ENCODE data around the gene DIAPH2.
A peak's percentile ranks its signal among the peaks of the same experiment; 100 is the strongest.

The DIAPH2 gene

DNA sequence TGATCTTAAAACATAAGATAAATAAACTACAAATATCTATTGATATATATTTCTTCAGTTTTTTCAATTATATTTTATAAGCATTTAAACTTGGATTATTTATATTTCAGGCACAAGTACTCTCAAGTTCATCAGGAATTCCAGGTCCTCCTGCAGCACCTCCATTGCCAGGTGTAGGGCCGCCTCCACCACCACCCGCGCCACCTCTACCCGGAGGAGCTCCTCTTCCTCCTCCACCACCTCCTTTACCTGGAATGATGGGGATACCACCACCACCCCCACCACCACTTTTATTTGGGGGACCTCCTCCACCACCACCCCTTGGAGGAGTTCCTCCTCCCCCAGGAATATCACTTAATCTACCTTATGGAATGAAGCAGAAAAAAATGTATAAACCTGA, 273.1 kb downstream of the DIAPH2 start:
- no peak for DNase-seq (ENCODE audit: low spot score)
- H3K27ac ChIP-seq: no peak overlapping the region
- TF ChIP-seq, protein P1, sequence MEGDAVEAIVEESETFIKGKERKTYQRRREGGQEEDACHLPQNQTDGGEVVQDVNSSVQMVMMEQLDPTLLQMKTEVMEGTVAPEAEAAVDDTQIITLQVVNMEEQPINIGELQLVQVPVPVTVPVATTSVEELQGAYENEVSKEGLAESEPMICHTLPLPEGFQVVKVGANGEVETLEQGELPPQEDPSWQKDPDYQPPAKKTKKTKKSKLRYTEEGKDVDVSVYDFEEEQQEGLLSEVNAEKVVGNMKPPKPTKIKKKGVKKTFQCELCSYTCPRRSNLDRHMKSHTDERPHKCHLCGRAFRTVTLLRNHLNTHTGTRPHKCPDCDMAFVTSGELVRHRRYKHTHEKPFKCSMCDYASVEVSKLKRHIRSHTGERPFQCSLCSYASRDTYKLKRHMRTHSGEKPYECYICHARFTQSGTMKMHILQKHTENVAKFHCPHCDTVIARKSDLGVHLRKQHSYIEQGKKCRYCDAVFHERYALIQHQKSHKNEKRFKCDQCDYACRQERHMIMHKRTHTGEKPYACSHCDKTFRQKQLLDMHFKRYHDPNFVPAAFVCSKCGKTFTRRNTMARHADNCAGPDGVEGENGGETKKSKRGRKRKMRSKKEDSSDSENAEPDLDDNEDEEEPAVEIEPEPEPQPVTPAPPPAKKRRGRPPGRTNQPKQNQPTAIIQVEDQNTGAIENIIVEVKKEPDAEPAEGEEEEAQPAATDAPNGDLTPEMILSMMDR (conservative IDR thresholded peaks at IDR 0.05; ENCODE audit: low read depth): no peak
- CTCF ChIA-PET: no interaction called here
- POLR2A ChIA-PET (ENCODE audit: low non-redundant PET): no interaction called here

DNA sequence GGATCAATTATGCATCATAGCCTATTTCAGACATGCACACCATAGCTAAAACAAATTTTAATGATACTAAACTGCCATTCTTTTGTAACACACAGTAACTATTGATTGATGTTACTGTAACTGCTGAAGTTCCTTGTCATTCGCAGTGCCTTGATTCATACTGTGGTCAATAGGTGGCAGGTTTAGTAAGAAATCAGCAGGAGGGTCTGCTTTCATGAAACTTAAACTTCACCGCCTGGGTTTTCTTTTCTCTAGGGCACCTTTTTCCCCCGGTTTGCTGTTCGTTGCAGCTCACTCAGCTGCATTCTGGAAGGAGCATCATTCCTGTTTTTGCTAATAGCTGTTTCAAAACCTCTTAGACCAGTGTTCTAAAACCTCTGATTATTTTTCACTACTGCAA, 287.2 kb downstream of the DIAPH2 start:
- CTCF ChIA-PET: no interaction called here
- DNase-seq (ENCODE audit: low spot score): no peak
- no peak overlapping the region for H3K27ac ChIP-seq
- TF ChIP-seq, protein P1 (conservative IDR thresholded peaks at IDR 0.05; ENCODE audit: low read depth): no peak
- POLR2A ChIA-PET (ENCODE audit: low non-redundant PET): no interaction called here

DNA sequence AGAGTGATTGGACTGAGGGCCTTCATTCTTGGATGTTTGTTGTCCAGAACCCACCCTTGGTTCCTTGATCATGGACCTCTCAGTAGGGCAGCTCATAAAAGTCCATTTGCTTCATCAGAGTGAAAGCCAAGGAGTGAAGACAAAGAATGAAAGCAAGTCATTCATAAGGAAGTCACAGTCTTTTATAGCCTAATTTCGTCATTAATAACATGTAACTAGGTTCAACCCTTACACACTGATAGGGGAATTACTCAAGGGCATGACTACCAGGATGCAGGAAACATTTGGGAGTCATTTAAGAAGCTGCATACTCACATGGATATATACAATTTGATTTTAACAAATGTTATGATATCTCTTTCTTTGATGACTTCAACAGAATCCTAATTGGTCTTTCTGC, 294.3 kb downstream of the DIAPH2 start:
- TF ChIP-seq, protein P1 (conservative IDR thresholded peaks at IDR 0.05; ENCODE audit: low read depth): no peak
- ChIA-PET POLR2A (ENCODE audit: low non-redundant PET) (no interaction called here), CTCF (interaction anchor here (0.5 kb wide), 1 partner anchor 219 kb away, joined by 4 read pairs; no protein-coding TSS in a partner anchor)
- no peak for DNase-seq (ENCODE audit: low spot score)
- H3K27ac ChIP-seq: no peak overlapping the region

DNA sequence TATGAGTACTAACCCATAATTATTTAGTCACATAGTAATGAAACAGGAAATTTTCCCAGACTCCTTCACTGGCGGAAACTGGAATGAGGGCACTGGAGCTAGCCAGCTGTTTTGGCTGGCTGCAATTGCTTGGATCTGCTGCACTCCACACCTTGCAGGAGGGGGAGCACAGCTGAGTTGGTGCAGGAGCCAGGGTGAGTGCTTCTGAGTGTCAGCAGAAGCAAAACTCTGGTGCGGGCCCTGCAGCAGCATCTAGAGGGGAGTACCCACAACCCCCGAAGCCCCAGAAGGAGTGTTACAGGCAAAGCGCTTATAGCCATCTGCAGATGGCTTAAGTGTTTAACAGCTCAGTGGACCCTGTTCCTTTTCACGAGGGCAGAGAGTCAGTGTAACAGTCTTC, 295.1 kb downstream of the DIAPH2 start:
- ChIA-PET CTCF (no interaction called here), POLR2A (ENCODE audit: low non-redundant PET) (no interaction called here)
- DNase-seq (ENCODE audit: low spot score): no peak
- H3K27ac ChIP-seq: no peak overlapping the region
- TF ChIP-seq, protein P1 (conservative IDR thresholded peaks at IDR 0.05; ENCODE audit: low read depth): no peak

DNA sequence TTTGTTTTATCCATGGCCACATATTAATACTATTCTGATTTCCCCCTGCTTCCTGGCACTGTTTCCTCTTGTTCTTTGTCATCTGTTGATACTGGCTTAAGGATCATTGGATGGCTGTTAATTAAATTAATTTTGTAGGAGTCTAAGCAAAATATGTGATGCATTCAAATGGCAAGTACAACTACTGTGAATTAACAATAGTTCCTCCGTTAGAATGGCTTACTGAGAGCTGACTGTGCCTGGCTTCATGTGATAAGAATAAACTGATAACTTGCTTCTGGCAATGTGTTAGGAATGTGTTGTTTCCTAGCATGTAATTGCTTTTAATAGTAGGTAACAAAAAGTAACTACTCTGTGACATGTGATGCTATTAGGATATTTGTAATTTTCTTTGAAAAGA, 297.5 kb downstream of the DIAPH2 start:
- ChIA-PET CTCF (no interaction called here), POLR2A (ENCODE audit: low non-redundant PET) (no interaction called here)
- TF ChIP-seq, protein P1 (conservative IDR thresholded peaks at IDR 0.05; ENCODE audit: low read depth): no peak
- DNase-seq (ENCODE audit: low spot score): no peak
- no peak overlapping the region for H3K27ac ChIP-seq

DNA sequence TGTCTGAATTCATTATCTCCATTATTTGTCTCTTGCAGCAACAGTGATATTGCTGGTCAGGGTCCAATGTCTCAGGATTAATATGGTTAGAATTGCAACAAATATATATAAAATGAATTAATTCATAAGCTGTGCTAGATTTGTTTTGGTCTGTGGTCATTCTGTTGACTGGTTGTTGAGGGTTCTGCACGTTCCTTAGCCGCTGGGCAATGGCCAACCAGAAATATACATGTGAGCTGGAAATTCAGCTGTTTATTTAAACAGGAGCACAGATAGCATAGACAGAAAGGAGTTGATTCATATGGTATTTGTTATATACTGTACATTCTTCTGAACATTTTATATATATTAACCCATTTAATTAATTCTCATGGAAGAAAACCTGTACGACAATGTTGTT, 299.9 kb downstream of the DIAPH2 start:
- DNase-seq (ENCODE audit: low spot score): no peak
- ChIA-PET CTCF (no interaction called here), POLR2A (ENCODE audit: low non-redundant PET) (no interaction called here)
- TF ChIP-seq, protein P1 (conservative IDR thresholded peaks at IDR 0.05; ENCODE audit: low read depth): no peak
- H3K27ac ChIP-seq: no peak overlapping the region

DNA sequence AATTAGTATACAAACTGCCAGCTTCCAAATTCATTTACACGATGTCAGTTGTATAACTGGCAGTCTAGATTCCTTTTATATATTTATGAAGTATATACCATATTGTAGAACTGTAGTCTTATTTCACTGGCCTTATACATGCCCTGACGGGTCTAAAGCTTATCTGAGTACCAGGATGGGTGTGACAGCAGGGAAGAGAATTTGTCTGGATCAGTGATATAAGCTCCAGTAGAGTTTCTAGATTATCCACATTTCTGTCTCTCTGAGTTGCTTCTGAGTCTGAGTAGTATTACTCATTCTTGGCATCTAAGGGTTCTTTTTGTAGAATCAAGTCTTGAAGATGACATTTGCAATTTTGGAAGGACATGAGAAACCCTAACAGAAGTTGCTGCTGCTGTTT, 300.4 kb downstream of the DIAPH2 start:
- H3K27ac ChIP-seq: no peak overlapping the region
- CTCF ChIA-PET: no interaction called here
- POLR2A ChIA-PET (ENCODE audit: low non-redundant PET): no interaction called here
- TF ChIP-seq, protein P1 (conservative IDR thresholded peaks at IDR 0.05; ENCODE audit: low read depth): no peak
- peak; percentile 0 for DNase-seq (ENCODE audit: low spot score)
